ENCODE measurements around the gene KDELR3. TPM values are rescaled to one million over a fixed set of nuclear protein-coding genes. Genes with fewer than 3 reads are reported as not detected.

KDELR3 gene
- total and polyA plus RNA-seq, 2 experiments from 2014 or later, result 13.1 to 26.5 TPM

DNA sequence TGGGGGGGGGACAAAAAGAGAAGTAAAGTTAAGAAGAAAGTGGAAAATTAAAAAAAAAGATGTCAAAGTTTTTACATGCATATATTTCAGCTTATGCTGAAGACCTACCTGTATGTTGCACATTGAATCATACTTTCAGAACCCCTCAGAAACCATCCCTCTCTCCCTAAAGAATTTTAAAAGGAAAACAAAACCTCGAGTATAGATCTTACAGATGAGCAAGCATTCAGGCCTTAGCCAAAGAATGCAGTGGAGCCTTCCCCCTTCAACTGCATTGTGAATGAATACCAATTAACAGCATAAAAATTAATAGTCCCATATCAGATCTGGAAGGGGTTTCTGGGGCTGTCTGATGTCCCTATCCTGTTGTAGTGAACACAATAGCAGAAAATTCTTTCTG, 16.3 kb downstream of the KDELR3 start:
- TF ChIP-seq, protein P1, sequence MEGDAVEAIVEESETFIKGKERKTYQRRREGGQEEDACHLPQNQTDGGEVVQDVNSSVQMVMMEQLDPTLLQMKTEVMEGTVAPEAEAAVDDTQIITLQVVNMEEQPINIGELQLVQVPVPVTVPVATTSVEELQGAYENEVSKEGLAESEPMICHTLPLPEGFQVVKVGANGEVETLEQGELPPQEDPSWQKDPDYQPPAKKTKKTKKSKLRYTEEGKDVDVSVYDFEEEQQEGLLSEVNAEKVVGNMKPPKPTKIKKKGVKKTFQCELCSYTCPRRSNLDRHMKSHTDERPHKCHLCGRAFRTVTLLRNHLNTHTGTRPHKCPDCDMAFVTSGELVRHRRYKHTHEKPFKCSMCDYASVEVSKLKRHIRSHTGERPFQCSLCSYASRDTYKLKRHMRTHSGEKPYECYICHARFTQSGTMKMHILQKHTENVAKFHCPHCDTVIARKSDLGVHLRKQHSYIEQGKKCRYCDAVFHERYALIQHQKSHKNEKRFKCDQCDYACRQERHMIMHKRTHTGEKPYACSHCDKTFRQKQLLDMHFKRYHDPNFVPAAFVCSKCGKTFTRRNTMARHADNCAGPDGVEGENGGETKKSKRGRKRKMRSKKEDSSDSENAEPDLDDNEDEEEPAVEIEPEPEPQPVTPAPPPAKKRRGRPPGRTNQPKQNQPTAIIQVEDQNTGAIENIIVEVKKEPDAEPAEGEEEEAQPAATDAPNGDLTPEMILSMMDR (IDR thresholded peaks at IDR 0.05; ENCODE audit: low read depth, low read length), result no peak
- no peaks in the 10 kb centered on the region for H3K9me3 ChIP-seq (ENCODE audit: low read depth)
- peak overlapping the region; percentile 40 for H3K27ac ChIP-seq
- H3K27me3 ChIP-seq, result no peaks in the 10 kb centered on the region
- H3K4me1 ChIP-seq (ENCODE audit: low read depth), result no peaks in the 10 kb centered on the region
- no peak overlapping the region for H3K4me3 ChIP-seq
- peaks cover 76% of the 10 kb centered on the region for H3K36me3 ChIP-seq
- no peak for DNase-seq (ENCODE audit: low read depth in 1 of 2, low spot score in 1 of 2)

DNA sequence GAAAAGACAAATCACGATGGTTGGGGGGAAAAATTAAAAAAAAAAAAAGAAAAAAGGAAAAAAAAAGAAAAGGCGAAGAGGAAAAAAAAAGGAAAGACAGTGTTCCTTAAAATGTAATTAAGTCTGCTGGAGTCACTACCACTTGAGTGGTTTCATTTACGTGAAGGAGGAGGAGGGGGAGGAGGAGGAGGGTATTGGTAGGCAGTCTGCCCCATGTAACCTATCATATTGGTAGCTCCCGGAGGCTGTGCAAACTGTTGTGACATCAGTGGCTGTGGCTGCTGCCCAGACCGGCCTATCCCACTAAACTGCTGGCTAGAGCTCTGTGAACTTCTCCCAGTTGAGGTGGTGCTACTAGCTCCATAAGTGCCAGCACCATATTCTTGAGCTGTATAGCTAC, 17.9 kb downstream of the KDELR3 start:
- no peak for DNase-seq (ENCODE audit: low read depth in 1 of 2, low spot score in 1 of 2)
- TF ChIP-seq, protein P1 (IDR thresholded peaks at IDR 0.05; ENCODE audit: low read depth, low read length), result no peak
- Histone ChIP-seq H3K36me3 (peaks cover 92% of the 10 kb centered on the region), H3K4me3 (no peak overlapping the region), H3K27ac (peak overlapping the region; percentile 43), H3K9me3 (ENCODE audit: low read depth) (no peaks in the 10 kb centered on the region), H3K27me3 (no peaks in the 10 kb centered on the region), H3K4me1 (ENCODE audit: low read depth) (no peaks in the 10 kb centered on the region)

DNA sequence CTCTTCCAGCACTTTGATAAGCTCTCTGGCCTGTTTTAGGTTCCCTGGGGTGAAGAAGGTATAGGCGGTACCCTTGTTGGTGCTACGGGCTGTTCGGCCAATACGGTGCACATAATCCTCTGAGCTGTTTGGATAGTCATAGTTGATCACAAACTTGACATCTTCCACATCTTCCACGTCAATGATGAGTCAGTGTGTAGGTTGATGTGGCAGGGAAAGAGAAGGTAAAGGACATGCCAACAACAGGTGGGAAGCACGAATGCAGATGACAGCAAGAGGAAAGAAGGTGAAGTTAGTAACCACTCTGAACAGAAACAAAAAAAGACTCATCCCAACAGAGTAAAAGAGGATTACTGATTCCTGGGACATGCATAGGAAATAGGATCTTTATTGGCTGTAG, 20.1 kb downstream of the KDELR3 start:
- no peaks in the 10 kb centered on the region for H3K4me1 ChIP-seq (ENCODE audit: low read depth)
- H3K36me3 ChIP-seq, result peaks cover 94% of the 10 kb centered on the region
- H3K4me3 ChIP-seq, result no peak overlapping the region
- no peak for DNase-seq (ENCODE audit: low read depth in 1 of 2, low spot score in 1 of 2)
- TF ChIP-seq, protein P1 (IDR thresholded peaks at IDR 0.05; ENCODE audit: low read depth, low read length), result no peak
- H3K9me3 ChIP-seq (ENCODE audit: low read depth), result no peaks in the 10 kb centered on the region
- H3K27ac ChIP-seq, result no peak overlapping the region
- H3K27me3 ChIP-seq, result no peaks in the 10 kb centered on the region

DNA sequence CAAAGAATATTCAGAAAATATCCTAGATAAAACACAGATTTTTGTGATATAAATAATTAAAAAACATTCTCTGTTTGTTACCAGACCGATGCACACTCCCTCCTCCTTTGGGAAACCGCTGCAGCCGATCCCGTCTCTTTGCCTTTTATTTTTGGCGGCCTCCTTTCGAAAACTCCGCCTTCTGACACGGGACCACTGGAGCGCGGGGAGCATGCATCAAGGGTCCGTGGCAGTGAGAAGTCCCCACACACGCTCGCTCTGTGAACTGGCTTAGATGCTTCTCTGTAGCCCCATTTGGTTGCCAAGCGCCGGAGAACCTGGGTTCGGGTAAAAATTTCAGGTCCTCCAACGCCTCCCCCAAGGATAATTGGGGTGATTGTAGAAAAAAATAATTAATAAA, 21.2 kb downstream of the KDELR3 start:
- TF ChIP-seq, protein P1 (IDR thresholded peaks at IDR 0.05; ENCODE audit: low read depth, low read length), result no peak
- H3K9me3 ChIP-seq (ENCODE audit: low read depth), result no peaks in the 10 kb centered on the region
- H3K27me3 ChIP-seq, result no peaks in the 10 kb centered on the region
- no peak overlapping the region for H3K4me3 ChIP-seq
- H3K4me1 ChIP-seq (ENCODE audit: low read depth), result no peaks in the 10 kb centered on the region
- peak overlapping the region; percentile 49 for H3K27ac ChIP-seq
- H3K36me3 ChIP-seq, result peaks cover 94% of the 10 kb centered on the region
- DNase-seq (ENCODE audit: low read depth in 1 of 2, low spot score in 1 of 2), result no peak

DNA sequence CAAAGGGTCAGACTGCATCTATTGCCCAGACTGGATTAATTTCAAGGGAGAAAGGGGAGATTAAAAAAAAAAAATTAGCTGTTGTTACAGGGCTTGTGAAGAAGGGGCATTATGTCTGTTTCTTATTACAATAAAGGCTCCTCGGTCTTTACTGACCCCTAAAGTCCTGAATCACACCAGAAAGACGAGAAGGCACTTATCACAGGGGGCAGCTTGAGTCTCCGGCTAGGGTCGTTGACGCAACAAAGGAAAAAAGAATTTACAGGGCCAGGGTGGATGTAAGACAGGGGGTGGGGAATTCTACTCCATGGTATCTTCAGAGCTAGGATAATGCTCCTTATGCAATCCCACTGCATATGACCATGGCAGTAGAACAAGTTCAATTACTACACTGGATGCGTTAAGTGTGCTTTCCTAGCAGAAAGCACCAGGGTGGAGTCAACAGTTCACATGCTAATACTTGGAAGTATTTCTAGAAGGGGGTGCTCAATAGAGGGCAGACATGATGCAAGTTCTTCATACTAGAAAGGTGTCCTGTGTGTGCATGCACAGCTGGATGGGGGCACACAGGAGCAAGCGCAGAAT, 21.8 kb downstream of the KDELR3 start:
- H3K36me3 ChIP-seq, result peaks cover 94% of the 10 kb centered on the region
- no peak overlapping the region for H3K4me3 ChIP-seq
- H3K9me3 ChIP-seq (ENCODE audit: low read depth), result no peaks in the 10 kb centered on the region
- H3K27me3 ChIP-seq, result no peaks in the 10 kb centered on the region
- H3K27ac ChIP-seq, result peak overlapping the region; percentile 59
- TF ChIP-seq, protein P1 (IDR thresholded peaks at IDR 0.05; ENCODE audit: low read depth, low read length), result no peak
- DNase-seq (ENCODE audit: low read depth in 1 of 2, low spot score in 1 of 2), result no peak
- no peaks in the 10 kb centered on the region for H3K4me1 ChIP-seq (ENCODE audit: low read depth)

Measured in cardiac muscle cell (in vitro differentiated cells and primary cell).